ENCODE results near the gene SEC14L2. TPM values are rescaled to one million over a fixed set of nuclear protein-coding genes. Genes with fewer than 3 reads are reported as not detected.

SEC14L2 gene
- total RNA-seq, 4 donors from 2014 or later: 16.6 to 45.4 (median 28.2) TPM

DNA sequence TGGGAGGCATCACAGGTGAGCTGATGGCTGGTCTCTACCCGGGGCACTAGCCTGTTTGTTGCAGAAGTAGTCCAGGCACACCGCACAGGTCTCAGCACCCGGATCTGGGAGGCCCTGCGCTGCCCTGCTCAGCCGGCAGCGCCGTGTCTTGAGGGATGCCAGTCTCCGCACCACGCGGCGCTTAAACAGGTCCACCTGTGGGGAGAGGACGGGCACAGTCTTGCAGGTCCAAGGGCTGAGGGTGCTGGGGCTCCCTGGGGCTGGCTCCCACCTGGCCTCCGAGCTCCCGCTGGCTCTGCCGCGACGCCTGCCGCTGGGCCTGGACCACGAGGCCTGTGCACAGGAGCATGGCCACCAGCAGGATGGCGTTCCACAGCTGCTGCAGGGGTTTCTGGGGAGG, 16.8 kb upstream of the SEC14L2 start:
- Histone ChIP-seq H3K4me1 (no peaks in the 10 kb centered on the region), H3K36me3 (peaks cover 0 to 70% (median 0%) of the 10 kb centered on the region in 3 donors), H3K27me3 (no peaks in the 10 kb centered on the region), H3K27ac (no peak overlapping the region), H3K9me3 (no peaks in the 10 kb centered on the region), H3K4me3 (no peak overlapping the region)
- DNase-seq: no peak
- 95 to 97% methylated on average over 7 to 15 of the region's 20 CpGs for WGBS, 2 donors
- TF ChIP-seq, protein P1, sequence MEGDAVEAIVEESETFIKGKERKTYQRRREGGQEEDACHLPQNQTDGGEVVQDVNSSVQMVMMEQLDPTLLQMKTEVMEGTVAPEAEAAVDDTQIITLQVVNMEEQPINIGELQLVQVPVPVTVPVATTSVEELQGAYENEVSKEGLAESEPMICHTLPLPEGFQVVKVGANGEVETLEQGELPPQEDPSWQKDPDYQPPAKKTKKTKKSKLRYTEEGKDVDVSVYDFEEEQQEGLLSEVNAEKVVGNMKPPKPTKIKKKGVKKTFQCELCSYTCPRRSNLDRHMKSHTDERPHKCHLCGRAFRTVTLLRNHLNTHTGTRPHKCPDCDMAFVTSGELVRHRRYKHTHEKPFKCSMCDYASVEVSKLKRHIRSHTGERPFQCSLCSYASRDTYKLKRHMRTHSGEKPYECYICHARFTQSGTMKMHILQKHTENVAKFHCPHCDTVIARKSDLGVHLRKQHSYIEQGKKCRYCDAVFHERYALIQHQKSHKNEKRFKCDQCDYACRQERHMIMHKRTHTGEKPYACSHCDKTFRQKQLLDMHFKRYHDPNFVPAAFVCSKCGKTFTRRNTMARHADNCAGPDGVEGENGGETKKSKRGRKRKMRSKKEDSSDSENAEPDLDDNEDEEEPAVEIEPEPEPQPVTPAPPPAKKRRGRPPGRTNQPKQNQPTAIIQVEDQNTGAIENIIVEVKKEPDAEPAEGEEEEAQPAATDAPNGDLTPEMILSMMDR (IDR thresholded peaks at IDR 0.05): no peak
- no peak for TF ChIP-seq POLR2A (IDR thresholded peaks at IDR 0.05)
- intact Hi-C loops (cut with DNase I): loop anchor here (10.0 kb wide), 1 partner anchor 275 kb away; no protein-coding TSS in a partner anchor

DNA sequence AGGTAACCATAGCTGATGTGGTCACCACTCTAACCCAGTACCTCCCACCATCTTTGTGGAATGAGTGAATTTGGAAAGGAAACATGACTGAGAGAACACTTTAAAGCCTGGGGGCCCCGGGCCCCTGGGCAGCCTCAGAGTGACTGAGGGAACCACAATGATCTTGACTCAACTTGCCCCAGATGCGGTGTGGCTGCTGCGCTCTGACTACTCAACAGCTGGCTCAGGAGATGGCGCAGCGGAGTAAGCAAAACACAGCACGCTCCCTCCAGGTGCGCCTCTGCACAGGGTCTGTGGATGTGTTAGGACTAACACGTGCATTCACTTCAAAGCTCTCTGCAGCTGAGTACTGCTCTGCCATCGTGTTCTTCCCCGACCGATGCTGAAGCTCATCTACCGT, 15.6 kb upstream of the SEC14L2 start:
- Histone ChIP-seq H3K9me3 (no peaks in the 10 kb centered on the region), H3K36me3 (peaks cover 0 to 70% (median 0%) of the 10 kb centered on the region in 3 donors), H3K4me3 (no peak overlapping the region), H3K4me1 (peaks cover under 1 to 5% (median 4%) of the 10 kb centered on the region in 3 donors), H3K27ac (no peak overlapping the region), H3K27me3 (no peaks in the 10 kb centered on the region)
- no peak for DNase-seq
- 71 to 79% methylated on average over 6 to 10 of the region's 12 CpGs for WGBS, 2 donors
- TF ChIP-seq, protein P1 (IDR thresholded peaks at IDR 0.05): no peak
- TF ChIP-seq POLR2A (IDR thresholded peaks at IDR 0.05): no peak
- intact Hi-C loops (cut with DNase I): loop anchor here (10.0 kb wide), 1 partner anchor 276 kb away; no protein-coding TSS in a partner anchor

DNA sequence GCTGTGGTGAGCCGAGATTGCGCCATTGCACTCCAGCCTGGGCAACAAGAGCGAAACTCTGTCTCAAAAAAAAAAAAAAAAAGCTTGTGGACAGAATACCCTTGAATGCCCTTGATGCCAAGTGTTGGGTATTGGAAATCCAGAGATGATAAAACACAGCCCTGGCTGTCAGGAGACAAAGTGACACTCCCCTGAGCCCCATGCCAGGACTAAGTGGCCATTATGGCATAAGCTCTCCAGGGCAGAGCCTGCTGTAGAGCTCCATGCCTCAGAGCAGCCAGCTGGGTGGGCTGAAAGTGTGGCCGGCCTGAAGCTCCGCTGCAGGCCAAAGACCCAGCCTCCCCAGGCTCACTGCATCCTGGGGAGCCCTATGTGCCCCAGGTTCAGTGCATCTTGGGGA, 14.5 kb upstream of the SEC14L2 start:
- peaks cover 0 to 62% (median 0%) of the 10 kb centered on the region in 3 donors for H3K36me3 ChIP-seq
- TF ChIP-seq POLR2A (IDR thresholded peaks at IDR 0.05): no peak
- TF ChIP-seq, protein P1 (IDR thresholded peaks at IDR 0.05): no peak
- no peak overlapping the region for H3K4me3 ChIP-seq
- intact Hi-C loops (cut with DNase I): loop anchor here (10.0 kb wide), 1 partner anchor 278 kb away; no protein-coding TSS in a partner anchor
- no peaks in the 10 kb centered on the region for H3K9me3 ChIP-seq
- no peak overlapping the region for H3K27ac ChIP-seq
- peaks cover 6 to 13% (median 9%) of the 10 kb centered on the region in 3 donors for H3K4me1 ChIP-seq
- DNase-seq: no peak
- WGBS, 2 donors: 80 to 91% methylated on average over 1 to 5 of the region's 5 CpGs
- no peaks in the 10 kb centered on the region for H3K27me3 ChIP-seq

DNA sequence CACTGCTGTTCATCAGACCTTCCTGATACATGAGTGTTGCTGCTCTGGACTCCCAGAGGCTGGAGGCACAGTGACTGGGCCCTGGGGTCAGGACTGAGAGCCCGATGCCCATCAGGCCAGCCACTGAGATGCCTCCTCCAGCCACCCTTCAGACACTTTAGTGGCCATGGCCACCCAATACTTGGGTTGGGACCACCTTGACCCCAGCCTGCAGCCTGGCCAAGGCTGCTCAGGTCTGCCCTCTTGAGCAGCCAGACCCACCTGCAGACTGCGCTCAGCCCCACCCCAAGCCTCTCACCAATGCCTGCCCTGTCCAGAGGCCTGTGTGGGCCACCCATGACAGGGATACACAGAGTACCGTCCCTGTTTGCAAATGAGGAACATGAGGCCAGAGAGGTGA, 13.8 kb upstream of the SEC14L2 start:
- intact Hi-C loops (cut with DNase I): loop anchor here (10.0 kb wide), 1 partner anchor 278 kb away; no protein-coding TSS in a partner anchor
- TF ChIP-seq, protein P1 (IDR thresholded peaks at IDR 0.05): no peak
- TF ChIP-seq POLR2A (IDR thresholded peaks at IDR 0.05): no peak
- DNase-seq: no peak
- Histone ChIP-seq H3K4me3 (no peak overlapping the region), H3K27me3 (no peaks in the 10 kb centered on the region), H3K9me3 (no peaks in the 10 kb centered on the region), H3K4me1 (peaks cover 12 to 19% (median 12%) of the 10 kb centered on the region in 3 donors), H3K27ac (no peak overlapping the region), H3K36me3 (peaks cover 0 to 56% (median 0%) of the 10 kb centered on the region in 3 donors)
- WGBS, 2 donors: 42% methylated on average over 2 of the region's 3 CpGs; no CpG with 5 or more reads in 1 of the 2 donors

DNA sequence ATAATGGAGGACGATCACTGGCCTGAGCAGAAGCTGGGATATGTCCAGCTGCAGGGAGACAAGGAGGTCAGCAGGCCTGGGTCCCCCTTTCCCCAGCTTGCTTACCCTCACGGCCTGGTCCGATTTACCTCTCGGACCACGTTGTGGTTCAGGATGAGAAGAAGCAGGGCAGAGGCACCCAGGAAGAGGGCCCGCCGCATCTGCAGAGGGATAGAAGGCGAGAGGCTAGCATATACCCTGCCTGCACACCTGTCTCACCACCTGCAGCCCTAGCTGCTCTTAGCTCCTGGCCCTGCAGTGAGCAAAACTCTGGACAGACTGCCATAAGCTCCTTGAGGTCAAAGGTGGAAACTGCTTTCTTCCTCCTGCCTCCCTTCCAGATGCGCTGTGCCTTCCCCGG, 10.9 kb upstream of the SEC14L2 start:
- peaks cover 12 to 19% (median 12%) of the 10 kb centered on the region in 3 donors for H3K4me1 ChIP-seq
- H3K9me3 ChIP-seq: no peaks in the 10 kb centered on the region
- H3K27ac ChIP-seq: no peak overlapping the region
- DNase-seq: no peak
- TF ChIP-seq POLR2A (IDR thresholded peaks at IDR 0.05): no peak
- TF ChIP-seq, protein P1 (IDR thresholded peaks at IDR 0.05): no peak
- WGBS, 2 donors: 85 to 89% methylated on average over 6 to 10 of the region's 10 CpGs
- no peak overlapping the region for H3K4me3 ChIP-seq
- intact Hi-C loops (cut with DNase I): loop anchor here (5.0 to 10.0 kb wide), 2 partner anchors 99 to 281 kb away; partner anchors contain the start of gene CASTOR1
- no peaks in the 10 kb centered on the region for H3K27me3 ChIP-seq
- peaks cover 0 to 36% (median 0%) of the 10 kb centered on the region in 3 donors for H3K36me3 ChIP-seq

Data from esophagus squamous epithelium (tissue), 5 donors.